Heart left ventricle (tissue), 16 donors: ENCODE data around the gene CD53. TPM values are rescaled to one million over a fixed set of nuclear protein-coding genes. Genes with fewer than 3 reads are reported as not detected.

Source experiments
- ATAC-seq, 4 donors: fragments of 200-7000 bp; cut with Tn5 transposase; one replicate each; pipeline ENCODE4 v1.9.1; 2020 to 2022; ENCODE audit warnings: moderate library complexity in 4 of 4, mild to moderate bottlenecking in 3 of 4, moderate number of reproducible peaks in 1 of 4
- DNase-seq, 5 donors: peaks; one replicate each; pipeline ENCODE4 v3.0.0-alpha.2; 2020
- H3K27ac ChIP-seq, 12 donors: fragments of 200-600 bp; sonication (generic) in 4 of 12; one replicate each; pipeline versions ENCODE4 v1.5.0 to v1.8.0; 2016 to 2022; ENCODE audit warnings: mild to moderate bottlenecking in 2 of 12
- H3K27me3 ChIP-seq, 9 donors: fragments of 200-600 bp; sonication (generic) in 2 of 9; one replicate each; pipeline versions ENCODE4 v1.5.1 to v1.8.0; 2016 to 2022; ENCODE audit warnings: mild to moderate bottlenecking in 3 of 9
- H3K36me3 ChIP-seq, 9 donors: fragments of 200-600 bp; sonication (generic) in 2 of 9; one replicate each; pipeline versions ENCODE4 v1.5.0 to v1.8.0; 2018 to 2022; ENCODE audit warnings: mild to moderate bottlenecking in 2 of 9
- H3K4me1 ChIP-seq, 12 donors: fragments of 200-600 bp; sonication (generic) in 4 of 12; one replicate each; pipeline versions ENCODE4 v1.5.0 to v1.8.0; 2016 to 2022; ENCODE audit warnings: mild to moderate bottlenecking in 3 of 12
- H3K4me3 ChIP-seq, 12 donors: fragments of 200-600 bp; sonication (generic) in 4 of 12; one replicate each; pipeline versions ENCODE4 v1.5.0 to v1.8.0; 2017 to 2022; ENCODE audit warnings: mild to moderate bottlenecking in 9 of 12, moderate library complexity in 4 of 12
- H3K9me3 ChIP-seq, 12 donors: fragments of 200-600 bp; sonication (generic) in 4 of 12; one replicate each; pipeline versions ENCODE4 v1.5.0 to v1.8.0; 2016 to 2022; ENCODE audit warnings: mild to moderate bottlenecking in 1 of 12
- POLR2A ChIP-seq, 2 donors: fragments of 450-650 bp; IDR thresholded peaks; one replicate each; pipeline ENCODE4 v1.6.1; 2017; ENCODE audit warnings: antibody characterized with exemption in 2 of 2, mild to moderate bottlenecking in 2 of 2, moderate library complexity in 2 of 2
- WGBS, 4 donors: extraction: QIAGEN DNeasy Blood & Tissue Kit in 2 of 4; methylation state at CpG; one replicate each; pipeline versions ENCODE4 v1.1.5 to v1.1.7; 2013 to 2018; 5-methylcytosine and 5-hydroxymethylcytosine counted together
- intact Hi-C, 10 donors: fragments of 100-400 bp; cut with DNase I; formaldehyde crosslinking; loops; one replicate each; pipeline versions ENCODE4 v1.11.1 to v1.14.2; 2022
- polyA plus RNA-seq, 2 donors: library from polyadenylated mRNA; stranded (reverse); fragments of 200-250 nt; gene quantifications; one replicate each; pipeline ENCODE4 v1.2.3, GENCODE V29; 2013
- total RNA-seq, 9 donors: library from RNA; depleted of rRNA in 2 of 9; stranded (reverse); fragments of >200 nt in 2 of 9; fragmentation: NEBNext Ultra II Directional in 3 of 9; extraction: Animal tissue kit (Norgen Biotek cat#: 25700) in 3 of 9; gene quantifications; one replicate each; pipeline versions ENCODE4 v1.1.0 to v1.2.4, GENCODE V29; 2016 to 2023
- TF ChIP-seq, protein P1 (sequence below), 12 donors: fragments of 200-600 bp; sonication (generic) in 4 of 12; IDR thresholded peaks; one replicate each; pipeline versions ENCODE4 v1.5.0 to v1.8.0; 2018 to 2022; ENCODE audit warnings: antibody characterized with exemption in 12 of 12, mild to moderate bottlenecking in 5 of 12
- donor health status: ischemic (EF 13 %, LVEDD 7.1; RV severe dilation, severe dysfunction).
- donor health status: healthy with polysubstance abuse.
- donor health status: DM: no; HTN: yes; CAD: no.
- donor health status: DM: no; HTN: no; CAD: no.
- donor health status: ischemic (EF 25% LVEDD 6.9; RV normal size, moderate dysfunction).
- donor health status: ischemic (EF 25% LVEDD 5.7; RV mildly dilated, moderate dysfunction).
- donor health status: healthy.
- donor health status: DM: yes; HTN: yes; CAD: no.
- donor health status: ischemic (EF 35%, LVEDD 5.7; RV mildly dilated, moderate dysfunction).
- donor health status: nonischemic (EF 11% LVEDD 7.7; RV severe dilation, severe dysfunction).
- donor health status: DM: yes; HTN: yes; CAD: no.
- donor health status: PGD.
- donor health status: ischemic (EF 29% LVEDD 5.4; RV normal size, mild dysfunction).
- donor health status: nonischemic (EF 23%, LVEDD 6.1; RV moderate dilation, normal function).

CD53 gene
- total and polyA plus RNA-seq, 11 donors = 3.7 to 101 (median 8.0) TPM

DNA sequence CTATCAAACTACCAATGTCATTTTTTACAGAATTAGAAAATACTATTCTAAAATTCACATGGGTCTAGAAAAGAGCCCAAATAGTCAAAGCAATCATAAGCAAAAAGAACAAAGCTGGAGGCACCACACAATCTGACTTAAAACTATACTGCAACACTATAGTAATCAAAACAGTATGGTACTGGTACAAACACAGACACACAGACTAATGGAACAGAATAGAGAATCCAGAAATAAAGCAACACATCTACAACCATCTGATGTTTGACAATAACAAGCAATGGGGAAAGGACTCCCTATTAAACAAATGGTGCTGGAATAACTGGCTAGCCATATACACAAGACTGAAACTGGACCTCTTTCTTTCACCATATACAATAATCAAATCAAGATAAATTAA lies 39.8 kb downstream of the CD53 start:
- Histone ChIP-seq H3K9me3 (peaks cover 0 to 25% (median 5%) of the 10 kb centered on the region in 12 donors), H3K27me3 (peaks cover 0 to under 1% (median 0%) of the 10 kb centered on the region in 9 donors), H3K27ac (no peak overlapping the region), H3K4me1 (peaks cover 0 to 9% (median 0%) of the 10 kb centered on the region in 12 donors), H3K36me3 (no peaks in the 10 kb centered on the region), H3K4me3 (no peak overlapping the region)
- ATAC-seq (no peak), DNase-seq (no peak)
- intact Hi-C loops = no loop called here
- no peak for TF ChIP-seq POLR2A (IDR thresholded peaks at IDR 0.05)
- TF ChIP-seq, protein P1, sequence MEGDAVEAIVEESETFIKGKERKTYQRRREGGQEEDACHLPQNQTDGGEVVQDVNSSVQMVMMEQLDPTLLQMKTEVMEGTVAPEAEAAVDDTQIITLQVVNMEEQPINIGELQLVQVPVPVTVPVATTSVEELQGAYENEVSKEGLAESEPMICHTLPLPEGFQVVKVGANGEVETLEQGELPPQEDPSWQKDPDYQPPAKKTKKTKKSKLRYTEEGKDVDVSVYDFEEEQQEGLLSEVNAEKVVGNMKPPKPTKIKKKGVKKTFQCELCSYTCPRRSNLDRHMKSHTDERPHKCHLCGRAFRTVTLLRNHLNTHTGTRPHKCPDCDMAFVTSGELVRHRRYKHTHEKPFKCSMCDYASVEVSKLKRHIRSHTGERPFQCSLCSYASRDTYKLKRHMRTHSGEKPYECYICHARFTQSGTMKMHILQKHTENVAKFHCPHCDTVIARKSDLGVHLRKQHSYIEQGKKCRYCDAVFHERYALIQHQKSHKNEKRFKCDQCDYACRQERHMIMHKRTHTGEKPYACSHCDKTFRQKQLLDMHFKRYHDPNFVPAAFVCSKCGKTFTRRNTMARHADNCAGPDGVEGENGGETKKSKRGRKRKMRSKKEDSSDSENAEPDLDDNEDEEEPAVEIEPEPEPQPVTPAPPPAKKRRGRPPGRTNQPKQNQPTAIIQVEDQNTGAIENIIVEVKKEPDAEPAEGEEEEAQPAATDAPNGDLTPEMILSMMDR (IDR thresholded peaks at IDR 0.05) = no peak

DNA sequence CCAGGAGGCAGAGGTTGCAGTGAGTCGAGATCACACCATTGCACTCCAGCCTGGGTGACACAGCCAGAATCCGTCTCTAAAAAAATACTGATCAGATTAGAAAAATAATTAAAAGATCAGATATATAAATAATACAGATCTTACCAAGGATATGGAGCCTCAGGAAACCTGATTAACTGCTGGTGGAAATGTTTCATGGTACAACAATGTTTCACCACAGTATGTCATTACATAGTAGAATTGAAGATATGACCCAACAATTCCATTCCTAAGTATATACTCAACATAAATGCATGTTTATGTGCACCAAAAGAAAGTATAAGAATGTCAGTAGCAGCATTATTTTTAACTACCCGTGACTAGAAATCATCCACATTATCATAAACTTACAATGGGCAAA lies 41.7 kb downstream of the CD53 start:
- WGBS, 4 donors = 83 to 87% (median 85%) methylated on average over 3 of the region's 3 CpGs
- Histone ChIP-seq H3K36me3 (no peaks in the 10 kb centered on the region), H3K27ac (no peak overlapping the region), H3K4me3 (no peak overlapping the region), H3K27me3 (no peaks in the 10 kb centered on the region), H3K4me1 (peaks cover 0 to 9% (median 0%) of the 10 kb centered on the region in 12 donors), H3K9me3 (peaks cover 0 to 25% (median 5%) of the 10 kb centered on the region in 12 donors)
- intact Hi-C loops = no loop called here
- ATAC-seq (no peak), DNase-seq (no peak)
- TF ChIP-seq, protein P1 (IDR thresholded peaks at IDR 0.05) = no peak
- no peak for TF ChIP-seq POLR2A (IDR thresholded peaks at IDR 0.05)

DNA sequence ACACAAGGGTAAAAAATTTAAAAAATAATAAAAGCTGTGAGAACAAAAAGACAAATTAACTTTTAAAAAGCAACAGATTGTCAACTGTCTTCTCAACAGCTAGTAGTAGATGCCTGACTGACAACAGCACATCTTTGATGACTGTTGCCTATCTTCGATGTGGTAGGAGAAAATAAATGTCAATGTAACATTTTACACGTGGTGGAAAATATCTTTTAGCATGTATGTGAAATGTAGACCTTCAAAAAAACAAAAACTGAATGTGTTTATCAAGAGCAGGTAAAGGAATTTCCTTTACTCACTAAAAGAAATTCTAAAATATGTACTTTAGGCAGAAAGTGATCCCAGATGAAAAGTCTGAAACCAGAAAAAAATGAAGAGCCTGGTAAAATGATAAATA lies 42.9 kb downstream of the CD53 start:
- Histone ChIP-seq H3K4me1 (peaks cover 0 to 9% (median 0%) of the 10 kb centered on the region in 12 donors), H3K9me3 (peaks cover 0 to 25% (median 5%) of the 10 kb centered on the region in 12 donors), H3K36me3 (no peaks in the 10 kb centered on the region), H3K27me3 (no peaks in the 10 kb centered on the region), H3K27ac (no peak overlapping the region), H3K4me3 (no peak overlapping the region)
- WGBS, 4 donors = 57 to 65% (median 59%) methylated on average over 2 of the region's 2 CpGs
- intact Hi-C loops = no loop called here
- DNase-seq = no peak
- TF ChIP-seq, protein P1 (IDR thresholded peaks at IDR 0.05) = no peak
- no peak for TF ChIP-seq POLR2A (IDR thresholded peaks at IDR 0.05)
- ATAC-seq = no peak

DNA sequence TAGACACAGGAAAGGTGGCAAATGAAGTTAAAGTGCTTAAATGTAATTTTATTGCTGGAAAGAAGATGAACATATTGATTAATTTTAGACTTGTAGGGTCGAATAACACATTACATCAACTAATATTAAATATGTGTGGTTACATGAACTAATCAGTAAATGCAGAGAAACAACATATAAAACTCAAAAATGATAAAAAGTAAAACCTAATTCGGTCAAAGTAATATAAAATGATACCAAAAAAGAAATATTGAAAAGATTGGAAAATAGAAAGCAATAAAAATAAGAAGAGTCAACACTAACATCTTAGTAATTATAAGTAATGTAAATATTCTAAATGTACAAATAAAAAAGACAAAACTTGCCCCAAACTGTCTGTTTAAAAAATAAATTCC lies 43.3 kb downstream of the CD53 start:
- DNase-seq = no peak
- no peak for TF ChIP-seq POLR2A (IDR thresholded peaks at IDR 0.05)
- TF ChIP-seq, protein P1 (IDR thresholded peaks at IDR 0.05) = no peak

More for the DNA sequence above, 43.3 kb downstream of the CD53 start:
- H3K4me1 ChIP-seq = peaks cover 0 to 9% (median 0%) of the 10 kb centered on the region in 12 donors
- intact Hi-C loops = no loop called here
- H3K4me3 ChIP-seq = no peak overlapping the region
- H3K36me3 ChIP-seq = no peaks in the 10 kb centered on the region
- H3K27me3 ChIP-seq = no peaks in the 10 kb centered on the region
- no peak for ATAC-seq
- H3K27ac ChIP-seq = no peak overlapping the region
- WGBS, 4 donors = 60 to 63% (median 62%) methylated on average over 2 of the region's 2 CpGs
- H3K9me3 ChIP-seq = peaks cover 0 to 25% (median 5%) of the 10 kb centered on the region in 12 donors
